ENCODE data around the gene SLC4A1AP. TPM values are rescaled to one million over a fixed set of nuclear protein-coding genes. Genes with fewer than 3 reads are reported as not detected.

The SLC4A1AP gene
- total and polyA plus RNA-seq, 2 of the 13 experiments (the other 11 are each of a cell fraction or from before 2014, with no cell fraction given) = 15.3 to 44.6 TPM

DNA sequence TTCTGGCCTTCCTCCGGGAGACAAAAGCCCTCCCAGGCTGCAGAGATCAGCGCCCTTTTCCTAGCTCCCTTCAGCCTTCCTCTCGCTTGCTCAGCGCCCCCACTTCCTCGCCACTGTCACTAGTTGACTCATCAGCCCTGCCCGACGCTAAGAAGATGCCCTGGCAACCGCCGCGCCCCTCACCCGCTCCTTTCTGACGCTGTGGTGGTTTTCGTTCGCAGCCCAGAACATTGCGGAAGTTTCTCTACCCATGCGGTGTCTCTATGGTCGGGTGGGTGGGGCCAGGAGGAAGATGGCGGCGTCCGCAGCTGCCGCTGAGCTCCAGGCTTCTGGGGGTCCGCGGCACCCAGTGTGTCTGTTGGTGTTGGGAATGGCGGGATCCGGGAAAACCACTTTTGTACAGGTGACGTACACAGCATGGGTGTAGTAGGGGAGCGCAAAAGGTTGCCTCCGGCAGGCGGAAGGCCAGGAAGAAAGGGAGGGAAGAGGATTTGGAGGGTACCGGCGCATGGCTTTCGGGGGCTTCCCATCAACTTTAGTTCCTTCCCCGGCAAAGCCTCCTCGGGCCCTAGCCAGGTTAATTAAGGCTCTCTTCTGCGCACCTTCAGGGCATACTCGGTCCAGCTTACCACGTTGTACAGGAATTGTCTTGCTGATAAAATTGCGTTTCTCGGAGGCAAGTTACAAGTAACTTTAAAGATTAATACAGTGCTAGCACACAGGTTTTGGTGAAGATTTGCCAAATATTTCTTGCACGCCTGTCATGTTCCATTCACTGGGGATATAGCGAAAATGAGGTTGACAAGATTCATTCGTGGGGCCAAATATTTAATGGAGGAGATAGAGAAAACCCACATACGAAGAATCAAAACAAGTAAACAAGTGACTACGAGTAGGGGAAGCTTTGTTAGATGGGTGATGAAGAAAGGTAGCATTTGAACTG, 34.7 kb upstream of the SLC4A1AP start, which contains the start of the genes CCDC121 and GPN1 (continued):
- TF ChIP-seq TIGD3 (CRISPR knock-in tag; IDR thresholded peaks at IDR 0.05; ENCODE audit: borderline replicate concordance) = no peak
- peak; percentile 59; the same call in 1 of the 2 replicates for TF ChIP-seq DNMT1 (CRISPR knock-in tag; IDR thresholded peaks at IDR 0.05)
- peak; percentile 86 for TF ChIP-seq HNF1B (CRISPR knock-in tag; IDR thresholded peaks at IDR 0.05)
- peak; percentile 65; the same call in 1 of the 2 replicates for TF ChIP-seq ZNF451 (CRISPR knock-in tag; IDR thresholded peaks at IDR 0.05)
- no peak for TF ChIP-seq ZNF652 (CRISPR knock-in tag; IDR thresholded peaks at IDR 0.05; ENCODE audit: borderline replicate concordance, low read depth)
- no peak for TF ChIP-seq DPF2 (CRISPR knock-in tag; IDR thresholded peaks at IDR 0.05; ENCODE audit: borderline replicate concordance, low read depth)
- TF ChIP-seq ZNF367 (CRISPR knock-in tag; IDR thresholded peaks at IDR 0.05; ENCODE audit: borderline replicate concordance) = no peak
- TF ChIP-seq CC2D1A (CRISPR knock-in tag; IDR thresholded peaks at IDR 0.05) = no peak
- TF ChIP-seq ZNF556 (CRISPR knock-in tag; IDR thresholded peaks at IDR 0.05; ENCODE audit: borderline replicate concordance) = peak; percentile 84; the same call in 1 of the 2 replicates
- TF ChIP-seq HDAC6 (IDR thresholded peaks at IDR 0.05; ENCODE audit: low read depth, low read length) = no peak
- TF ChIP-seq ZNF777 (CRISPR knock-in tag; IDR thresholded peaks at IDR 0.05) = no peak
- TF ChIP-seq ZBTB34 (CRISPR knock-in tag; IDR thresholded peaks at IDR 0.05) = no peak
- no peak for TF ChIP-seq MAFF (IDR thresholded peaks at IDR 0.05; ENCODE audit: low read depth, low read length)
- TF ChIP-seq, protein P1, sequence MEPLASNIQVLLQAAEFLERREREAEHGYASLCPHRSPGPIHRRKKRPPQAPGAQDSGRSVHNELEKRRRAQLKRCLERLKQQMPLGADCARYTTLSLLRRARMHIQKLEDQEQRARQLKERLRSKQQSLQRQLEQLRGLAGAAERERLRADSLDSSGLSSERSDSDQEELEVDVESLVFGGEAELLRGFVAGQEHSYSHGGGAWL (CRISPR knock-in tag; IDR thresholded peaks at IDR 0.05) = peak; percentile 89; the same call in 1 of the 2 replicates
- TF ChIP-seq RAD21 (CRISPR knock-in tag; IDR thresholded peaks at IDR 0.05) = peak; percentile 27; the same call in 1 of the 2 replicates
- TF ChIP-seq ZNF562 (CRISPR knock-in tag; IDR thresholded peaks at IDR 0.05; ENCODE audit: borderline replicate concordance) = no peak
- TF ChIP-seq, protein P2, sequence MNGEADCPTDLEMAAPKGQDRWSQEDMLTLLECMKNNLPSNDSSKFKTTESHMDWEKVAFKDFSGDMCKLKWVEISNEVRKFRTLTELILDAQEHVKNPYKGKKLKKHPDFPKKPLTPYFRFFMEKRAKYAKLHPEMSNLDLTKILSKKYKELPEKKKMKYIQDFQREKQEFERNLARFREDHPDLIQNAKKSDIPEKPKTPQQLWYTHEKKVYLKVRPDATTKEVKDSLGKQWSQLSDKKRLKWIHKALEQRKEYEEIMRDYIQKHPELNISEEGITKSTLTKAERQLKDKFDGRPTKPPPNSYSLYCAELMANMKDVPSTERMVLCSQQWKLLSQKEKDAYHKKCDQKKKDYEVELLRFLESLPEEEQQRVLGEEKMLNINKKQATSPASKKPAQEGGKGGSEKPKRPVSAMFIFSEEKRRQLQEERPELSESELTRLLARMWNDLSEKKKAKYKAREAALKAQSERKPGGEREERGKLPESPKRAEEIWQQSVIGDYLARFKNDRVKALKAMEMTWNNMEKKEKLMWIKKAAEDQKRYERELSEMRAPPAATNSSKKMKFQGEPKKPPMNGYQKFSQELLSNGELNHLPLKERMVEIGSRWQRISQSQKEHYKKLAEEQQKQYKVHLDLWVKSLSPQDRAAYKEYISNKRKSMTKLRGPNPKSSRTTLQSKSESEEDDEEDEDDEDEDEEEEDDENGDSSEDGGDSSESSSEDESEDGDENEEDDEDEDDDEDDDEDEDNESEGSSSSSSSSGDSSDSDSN (CRISPR knock-in tag; IDR thresholded peaks at IDR 0.05) = peak; percentile 92
- TF ChIP-seq, protein P3, sequence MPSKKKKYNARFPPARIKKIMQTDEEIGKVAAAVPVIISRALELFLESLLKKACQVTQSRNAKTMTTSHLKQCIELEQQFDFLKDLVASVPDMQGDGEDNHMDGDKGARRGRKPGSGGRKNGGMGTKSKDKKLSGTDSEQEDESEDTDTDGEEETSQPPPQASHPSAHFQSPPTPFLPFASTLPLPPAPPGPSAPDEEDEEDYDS (CRISPR knock-in tag; IDR thresholded peaks at IDR 0.05) = peak; percentile 82
- TF ChIP-seq, protein P4, sequence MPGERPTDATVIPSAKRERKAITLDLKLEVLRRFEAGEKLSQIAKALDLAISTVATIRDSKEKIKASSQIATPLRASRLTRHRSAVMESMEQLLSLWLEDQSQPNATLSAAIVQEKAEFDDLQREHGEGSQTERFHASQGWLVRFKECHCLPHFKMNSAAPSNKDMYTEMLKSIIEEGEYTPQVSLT (CRISPR knock-in tag; IDR thresholded peaks at IDR 0.05; ENCODE audit: borderline replicate concordance, low read depth) = no peak
- peak; percentile 84 for TF ChIP-seq RFX3 (CRISPR knock-in tag; IDR thresholded peaks at IDR 0.05)

Data from HepG2 (cell line).